ENCODE data around the gene SLC35F1.
"Not testable (repeated sequence)": the region's sequence is repeated elsewhere in the genome, so short reads cannot be mapped to it uniquely, and the experiment has no call there.

The SLC35F1 gene

DNA sequence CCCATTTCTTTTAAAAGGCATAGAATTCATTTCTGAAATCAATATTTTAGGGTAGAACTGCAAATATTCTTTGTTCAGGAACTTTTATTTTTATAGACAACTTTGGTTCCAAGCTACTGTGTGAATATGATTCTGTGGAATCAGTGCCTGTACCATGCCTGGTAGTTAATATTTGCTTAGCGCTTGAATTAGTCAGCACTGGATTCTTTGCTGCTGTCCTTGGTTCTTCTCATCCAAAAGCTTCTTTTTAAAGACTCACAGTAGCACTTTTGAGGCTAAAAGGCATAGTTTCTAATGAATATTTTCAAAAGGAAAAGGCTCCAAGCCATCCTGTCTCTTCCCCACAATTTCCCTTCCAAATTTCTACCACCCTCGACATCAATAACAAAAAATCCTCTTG is 109.5 kb downstream of the SLC35F1 start:
- DNase-seq = no peak

DNA sequence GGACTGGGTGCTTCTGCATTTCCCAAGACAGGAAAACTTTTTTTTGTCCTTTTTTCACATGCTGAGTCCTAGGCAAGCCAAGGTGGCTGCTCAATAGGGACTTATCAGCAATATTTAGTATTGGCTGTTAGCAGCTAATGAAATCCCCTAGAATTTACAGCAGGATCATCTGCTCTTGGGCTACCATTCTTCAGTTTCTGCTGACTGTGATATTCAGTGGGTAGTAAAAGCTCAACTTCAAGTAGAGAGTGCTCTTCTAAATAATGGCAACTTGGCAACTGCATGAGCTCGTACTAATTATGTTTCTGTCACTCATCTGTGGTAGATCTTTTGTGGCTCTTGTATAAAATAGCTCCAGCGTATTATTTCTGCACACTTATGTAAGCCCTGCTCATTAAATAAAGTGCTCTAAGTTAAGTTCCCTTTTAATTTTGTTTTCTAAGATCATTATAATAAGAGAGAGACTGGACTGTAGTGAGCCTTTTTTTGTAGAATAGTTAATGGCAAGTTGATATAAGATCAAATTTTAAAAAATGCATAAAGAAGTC is 110.3 kb downstream of the SLC35F1 start:
- no peak for DNase-seq

DNA sequence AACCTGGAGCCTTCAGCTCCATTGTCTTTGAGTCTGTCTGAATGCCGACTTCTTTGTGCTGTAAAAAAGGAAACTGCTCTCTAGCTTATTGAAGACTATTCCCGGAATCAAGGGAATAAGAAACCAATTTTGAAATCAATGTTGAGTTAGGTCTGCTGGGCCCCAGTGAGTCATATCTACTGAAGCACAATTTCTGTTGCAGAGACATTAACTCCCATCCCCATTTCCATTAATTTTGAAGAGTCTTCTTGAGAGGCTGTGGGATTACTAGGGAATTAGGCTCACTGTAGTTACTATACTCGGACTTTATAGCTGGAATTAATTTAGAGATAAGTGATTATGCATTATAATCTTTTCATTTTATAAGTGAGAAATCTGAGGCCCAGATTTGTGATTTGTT is 116.7 kb downstream of the SLC35F1 start:
- DNase-seq = no peak

DNA sequence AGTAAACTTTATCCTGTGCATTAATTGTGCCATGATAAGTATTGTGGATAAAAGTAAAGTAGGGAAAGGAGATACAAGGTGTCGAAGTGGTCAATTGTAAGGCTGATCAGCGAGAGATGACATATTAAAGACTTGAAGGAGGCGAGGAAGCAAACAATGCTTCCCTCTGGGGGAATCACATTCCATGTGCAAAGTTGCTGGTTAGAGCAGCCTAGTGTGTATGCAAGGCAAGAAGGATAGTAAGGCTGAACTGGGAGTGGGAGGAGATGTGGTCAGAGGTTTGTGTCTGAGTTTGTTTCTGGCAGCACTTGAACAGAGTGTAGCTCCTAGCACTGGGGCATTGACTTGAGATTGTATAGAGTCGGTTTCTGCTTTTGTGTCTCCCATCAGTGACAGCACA is 122.9 kb downstream of the SLC35F1 start:
- no peak for DNase-seq

DNA sequence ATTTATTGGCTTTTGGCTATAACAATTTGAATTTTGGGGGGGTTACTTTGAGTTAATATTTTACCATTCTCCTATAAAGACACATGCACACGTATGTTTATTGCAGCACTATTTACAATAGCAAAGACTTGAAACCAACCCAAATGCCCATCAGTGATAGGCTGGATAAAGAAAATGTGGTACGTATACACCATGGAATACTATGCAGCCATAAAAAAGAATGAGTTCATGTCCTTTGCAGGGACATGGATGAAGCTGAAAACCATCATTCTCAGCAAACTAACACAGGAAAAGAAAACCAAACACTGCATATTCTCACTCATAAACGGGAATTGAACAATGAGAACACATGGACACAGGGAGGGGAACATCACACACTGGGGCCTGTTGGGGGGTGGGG is 130.4 kb downstream of the SLC35F1 start:
- DNase-seq = not testable (repeated sequence)

DNA sequence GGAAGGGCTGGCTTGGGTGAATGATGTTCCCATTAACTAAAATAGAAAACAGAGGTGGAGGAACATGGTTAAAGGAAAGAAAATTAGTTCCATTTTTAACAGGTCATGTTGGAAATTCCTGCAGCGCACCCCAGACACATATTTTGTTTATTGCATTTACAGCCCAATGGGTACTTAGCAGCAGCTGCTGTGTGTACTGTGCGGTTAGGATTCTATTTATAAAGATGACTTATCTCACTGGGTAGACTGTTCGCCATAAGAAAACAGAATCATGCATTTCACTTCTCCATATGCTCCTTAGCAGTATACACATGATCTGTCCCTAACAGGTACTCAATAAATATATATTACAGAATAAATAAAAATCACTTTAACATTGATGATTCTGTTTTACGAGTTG is 135.8 kb downstream of the SLC35F1 start:
- no peak for DNase-seq

DNA sequence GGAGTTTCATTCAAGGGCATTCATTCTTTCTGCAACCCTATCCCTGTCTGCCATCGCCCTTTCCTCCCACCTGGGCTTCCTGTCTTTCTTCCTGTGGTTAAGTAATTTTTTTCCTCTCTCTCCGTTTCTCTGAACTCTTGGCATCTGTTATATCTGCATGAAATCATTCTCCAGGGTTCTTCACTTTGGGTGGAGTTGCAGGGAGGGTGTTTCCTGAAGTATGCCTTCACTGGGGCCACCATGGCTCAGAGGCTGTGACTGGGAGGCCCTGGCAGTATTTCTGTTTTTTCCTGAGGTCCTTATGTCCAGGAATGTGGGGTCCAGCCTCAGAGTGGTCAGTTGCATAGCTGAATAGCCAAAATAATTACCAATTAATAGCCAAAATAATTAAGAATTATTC is 137.2 kb downstream of the SLC35F1 start:
- DNase-seq = no peak

DNA sequence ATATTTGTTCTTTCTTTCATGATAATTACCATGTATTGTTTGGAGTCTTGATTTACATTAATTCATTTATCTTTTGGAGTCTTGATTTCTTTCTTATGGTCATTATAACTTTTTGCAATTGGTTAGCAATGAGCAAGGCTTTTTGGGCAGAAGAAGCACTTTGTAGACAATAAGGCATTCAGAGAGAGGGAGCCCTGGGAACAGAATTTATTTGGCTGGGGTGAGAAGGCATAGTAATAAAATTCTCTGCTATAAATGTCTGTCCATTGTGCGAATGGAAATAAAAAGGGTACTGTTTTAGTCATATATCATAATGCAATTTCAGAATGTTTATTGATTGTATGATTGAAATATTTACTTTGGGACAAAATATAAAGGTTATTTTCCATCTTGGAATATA is 147.0 kb downstream of the SLC35F1 start:
- DNase-seq = no peak

DNA sequence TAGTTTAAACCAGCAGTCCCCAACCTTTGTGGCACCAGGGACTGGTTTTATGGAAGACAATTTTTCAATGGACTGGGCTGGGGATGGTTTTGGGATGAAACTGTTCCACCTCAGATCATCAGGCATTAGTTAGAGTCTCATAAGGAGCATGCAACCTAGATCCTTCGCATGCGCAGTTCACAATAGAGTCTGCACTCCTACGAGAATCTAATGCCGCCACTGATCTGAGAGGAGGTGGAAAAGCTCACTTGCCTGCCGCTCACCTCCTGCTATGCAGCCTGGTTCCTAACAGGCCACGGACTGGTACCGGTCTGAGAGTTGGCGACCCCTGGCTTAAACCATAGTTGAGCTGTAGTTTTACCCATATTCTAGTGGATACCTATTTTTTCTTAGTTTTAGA is 154.6 kb downstream of the SLC35F1 start:
- DNase-seq = no peak

DNA sequence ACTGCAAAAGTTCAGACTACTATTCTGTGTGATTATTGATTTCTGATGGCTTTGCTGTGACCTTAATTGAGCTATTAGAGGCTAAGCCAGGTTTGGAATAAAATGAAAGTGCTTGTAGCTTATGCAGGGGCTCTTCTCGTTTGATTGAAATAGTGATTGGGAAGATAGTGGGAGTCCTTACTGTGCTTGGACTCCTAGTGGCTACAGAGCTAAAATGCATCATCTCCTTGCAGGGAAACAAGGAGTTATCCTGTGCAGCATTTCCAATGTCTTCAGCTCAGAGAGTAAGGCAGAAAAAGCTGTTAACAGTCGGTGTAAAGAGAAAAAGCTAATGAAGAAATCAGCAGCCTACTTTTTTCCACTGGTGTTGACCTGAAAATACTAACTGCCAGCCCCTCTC is 173.5 kb downstream of the SLC35F1 start:
- DNase-seq = no peak

DNA sequence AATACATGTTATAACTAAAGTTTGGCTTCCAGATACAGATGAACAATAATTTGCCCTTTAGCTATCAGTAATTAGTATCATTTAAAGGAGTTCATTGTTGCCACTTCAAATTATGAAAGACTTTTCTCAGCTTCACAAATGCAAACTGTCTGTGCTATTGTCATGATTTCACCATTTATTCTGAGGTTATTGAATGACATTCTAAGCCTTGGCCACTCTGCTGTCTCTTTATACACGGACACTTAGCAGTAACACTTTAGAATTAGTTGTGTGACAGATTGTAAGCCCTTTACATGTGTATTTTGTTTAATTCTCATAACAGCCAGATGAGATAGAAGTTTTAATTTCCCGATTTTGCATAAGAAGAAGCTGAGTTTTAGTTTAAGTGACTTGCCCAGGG is 176.6 kb downstream of the SLC35F1 start:
- DNase-seq = no peak

DNA sequence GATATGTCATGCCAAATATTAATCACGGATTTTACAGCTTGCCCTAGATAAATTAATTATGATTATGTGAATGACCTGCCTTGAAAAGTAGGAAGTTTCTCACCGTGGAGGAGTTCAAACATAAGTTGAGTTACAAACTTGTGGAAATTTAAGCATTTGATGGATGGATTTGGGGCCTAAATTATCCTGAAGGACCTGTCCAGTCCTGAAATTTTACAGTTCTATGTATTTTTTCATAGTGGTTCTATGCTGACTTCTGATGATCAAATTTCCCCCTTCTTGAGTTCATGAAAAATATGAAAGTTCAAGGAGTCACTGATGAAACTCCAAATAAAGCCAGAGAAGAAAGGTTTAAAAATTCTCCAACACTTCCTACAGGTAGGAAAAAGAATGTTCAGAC is 178.6 kb downstream of the SLC35F1 start:
- DNase-seq = no peak

DNA sequence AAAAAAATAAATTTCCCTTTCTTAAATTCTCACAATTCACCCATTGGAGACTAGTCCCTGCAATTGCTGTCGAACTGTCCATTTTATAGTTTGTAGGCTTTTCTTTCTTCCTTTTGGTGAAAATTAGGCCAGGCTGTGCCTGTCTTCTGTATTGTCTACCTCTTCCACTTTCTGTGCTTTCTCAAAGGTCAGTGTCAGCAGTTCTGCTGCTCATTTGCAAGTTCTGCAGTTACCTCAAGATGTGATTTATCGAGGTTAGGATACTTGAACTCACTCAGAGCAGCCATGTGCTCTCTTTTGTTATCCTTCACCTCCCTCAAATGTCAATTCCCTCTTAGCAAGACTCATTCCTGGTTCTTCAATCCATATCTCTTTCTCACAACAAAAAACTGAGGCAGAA is 179.1 kb downstream of the SLC35F1 start:
- DNase-seq = no peak

DNA sequence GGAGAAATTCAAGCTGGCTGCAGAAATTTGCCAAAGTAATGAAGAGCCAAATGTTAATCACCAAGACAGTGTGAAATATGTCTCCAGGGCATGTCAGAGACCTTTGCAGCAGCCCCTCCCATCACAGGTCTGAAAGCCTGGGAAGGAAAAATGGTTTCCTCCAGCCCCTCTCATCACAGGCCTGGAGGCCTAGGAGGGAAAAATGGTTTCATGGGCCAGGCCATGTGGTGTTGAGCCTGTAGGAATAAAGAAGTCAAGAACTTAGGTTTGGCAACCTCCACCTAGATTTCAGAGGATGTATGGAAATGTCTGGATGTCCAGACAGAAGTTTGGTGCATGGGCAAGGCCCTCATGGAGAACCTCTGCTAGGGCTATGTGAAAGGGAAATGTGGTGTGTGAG is 185.0 kb downstream of the SLC35F1 start:
- no peak for DNase-seq

DNA sequence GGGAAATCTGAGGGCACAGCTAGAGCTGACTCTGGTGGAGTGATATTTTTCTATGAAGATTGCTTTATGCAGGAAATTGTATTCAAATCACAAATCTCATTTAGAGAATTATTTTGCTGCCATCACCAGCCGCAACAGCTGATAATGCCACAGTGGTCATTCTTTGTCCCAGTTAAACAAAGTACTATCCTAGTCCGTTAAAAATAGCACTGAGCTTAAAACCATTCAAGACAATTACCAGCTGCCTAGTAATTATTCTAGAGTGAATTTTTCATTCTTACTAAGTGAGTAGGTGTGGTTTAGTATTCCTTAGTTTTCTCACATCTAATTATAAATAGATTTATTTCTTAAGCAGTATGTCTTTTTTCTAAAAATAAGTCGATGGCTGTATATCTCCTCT is 190.5 kb downstream of the SLC35F1 start:
- no peak for DNase-seq

DNA sequence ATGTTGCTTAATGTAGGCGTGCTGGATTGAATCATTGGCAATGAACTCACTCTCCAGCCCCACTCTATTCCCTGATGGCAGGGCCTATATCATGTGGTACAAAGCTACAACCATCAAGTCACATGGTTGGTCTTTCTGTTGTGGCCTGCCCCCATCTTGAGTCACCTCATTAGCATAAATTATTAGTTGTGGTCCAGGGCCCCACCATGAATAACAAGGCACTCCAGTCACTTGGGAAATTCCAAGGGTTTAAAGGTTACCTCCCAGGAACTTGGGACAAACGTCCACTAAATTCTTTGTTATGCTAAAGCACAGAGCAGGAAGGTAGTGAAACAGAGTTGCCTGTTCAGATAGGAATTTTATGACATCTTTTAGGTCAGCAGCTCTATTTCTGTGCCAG is 193.7 kb downstream of the SLC35F1 start:
- no peak for DNase-seq

DNA sequence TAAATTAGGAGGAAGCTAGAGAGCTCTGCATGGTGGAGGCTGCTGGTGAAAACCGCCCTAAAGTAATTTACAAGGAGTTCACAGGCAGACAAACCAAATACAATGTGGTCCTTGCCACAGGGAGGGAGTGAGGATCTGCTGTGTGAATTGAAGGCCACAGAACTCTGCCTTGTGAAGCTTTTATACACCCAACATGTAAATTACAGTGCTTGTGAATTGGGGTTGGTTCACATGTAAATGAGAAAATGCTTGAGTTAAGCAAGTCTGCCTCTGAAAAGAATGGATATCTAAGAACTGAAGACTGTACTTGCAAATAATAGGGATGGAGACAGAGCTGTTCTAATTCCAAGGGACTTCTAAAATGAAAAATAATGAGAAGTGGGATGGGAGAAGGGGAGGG is 194.2 kb downstream of the SLC35F1 start:
- no peak for DNase-seq

DNA sequence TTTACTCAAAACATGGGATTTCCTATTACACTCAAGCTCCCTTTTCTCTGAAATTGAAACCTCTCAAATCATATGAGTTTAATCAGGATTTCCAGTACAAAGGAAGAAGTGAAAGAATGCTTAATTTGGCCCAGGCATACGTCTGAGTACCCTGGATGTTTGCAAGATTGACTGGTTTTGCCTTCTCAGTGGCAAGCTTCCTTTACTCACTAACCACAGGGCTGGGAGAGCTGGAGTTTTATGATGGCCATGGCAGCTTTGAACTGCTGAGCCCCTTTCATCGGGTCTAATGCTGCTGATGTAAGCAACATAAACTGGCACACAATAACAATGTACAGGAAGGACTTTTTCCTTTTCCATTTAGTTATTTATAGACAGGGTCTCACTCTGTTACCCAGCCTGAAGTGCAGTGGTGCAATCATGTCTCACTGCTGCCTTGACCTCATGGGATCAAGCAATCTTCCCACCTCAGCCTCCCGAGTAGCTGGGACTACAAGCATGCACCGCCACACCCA is 194.8 kb downstream of the SLC35F1 start:
- DNase-seq = no peak

DNA sequence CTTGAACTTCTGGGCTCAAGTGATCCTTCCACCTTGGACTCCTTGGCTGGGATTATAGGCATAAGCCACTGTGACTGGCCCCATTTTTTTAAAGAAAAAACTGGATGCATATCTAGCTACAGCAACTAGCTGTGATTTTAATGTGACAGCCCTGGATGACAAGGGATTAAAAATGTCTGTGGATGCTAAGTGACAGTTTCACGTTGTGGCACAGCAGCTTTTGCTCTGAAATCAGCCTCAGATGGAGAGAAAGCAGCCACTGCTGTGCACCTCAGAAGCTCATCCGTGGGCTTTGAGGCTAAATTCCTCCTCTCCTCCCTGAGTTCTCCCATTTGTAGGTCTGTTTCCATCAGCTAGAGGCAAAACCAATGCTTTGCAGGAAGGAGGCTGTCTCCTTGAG is 195.3 kb downstream of the SLC35F1 start:
- no peak for DNase-seq

DNA sequence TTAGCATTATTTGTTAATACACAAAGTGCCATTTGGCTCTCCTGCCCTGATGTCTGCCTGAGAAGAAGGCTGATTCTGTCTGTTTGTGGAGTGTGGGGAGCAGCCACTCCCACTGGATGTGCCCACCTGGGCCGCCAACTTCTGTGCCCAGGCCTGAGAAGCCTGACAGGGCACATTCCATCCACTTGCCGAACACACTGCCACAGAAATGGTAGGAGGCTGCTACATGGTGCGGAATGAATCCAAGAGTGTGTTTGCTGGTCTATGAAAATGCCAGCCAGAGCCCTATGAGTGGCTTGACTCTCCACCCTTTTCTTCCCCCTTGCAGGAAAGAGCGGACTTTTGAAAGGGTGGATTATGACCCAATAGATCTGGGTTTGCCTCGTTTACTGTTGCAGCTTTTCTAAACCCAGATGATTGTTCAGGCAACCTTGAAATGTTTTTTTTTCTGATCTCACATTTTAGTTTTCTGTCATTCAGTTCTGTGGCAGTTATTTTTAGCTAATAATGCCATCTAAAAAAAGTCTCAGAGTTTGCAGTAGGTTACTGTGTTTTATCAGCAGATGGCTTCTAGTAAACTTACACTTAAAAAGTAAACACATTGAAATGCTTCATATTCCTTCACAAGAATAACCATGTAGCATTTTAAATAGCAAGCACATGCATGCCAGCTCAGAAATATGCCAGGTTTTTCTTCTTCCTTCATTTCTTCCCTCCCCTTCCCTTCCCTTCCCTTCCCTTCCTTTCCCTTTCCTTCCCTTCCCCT is 196.5 kb downstream of the SLC35F1 start:
- no peak for DNase-seq

DNA sequence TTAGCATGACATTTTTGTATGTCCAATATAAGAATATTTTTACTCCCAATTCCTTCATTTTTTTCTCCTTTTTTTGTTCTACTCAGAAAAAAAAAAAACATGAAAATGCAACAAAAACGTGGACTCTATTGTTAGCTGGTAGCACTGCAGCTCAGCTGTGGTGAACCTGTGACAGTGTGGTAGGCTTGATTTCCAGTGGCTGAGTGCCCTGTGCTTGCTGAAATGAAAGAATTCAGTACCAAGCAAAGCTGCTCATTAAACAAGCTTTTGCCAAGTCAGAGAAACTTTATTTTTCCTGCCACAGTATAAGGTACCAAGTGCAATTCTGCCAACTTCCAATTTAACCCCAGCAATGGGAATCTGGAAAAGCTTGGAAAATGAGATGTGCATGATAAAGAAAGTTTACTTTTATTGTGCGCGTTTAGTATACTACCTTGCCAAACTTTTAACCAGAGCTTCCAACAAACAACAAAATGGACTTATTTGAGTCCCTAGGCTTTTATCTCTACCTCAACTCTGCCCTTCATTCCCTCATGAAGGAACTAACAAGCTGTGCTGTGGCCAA is 215.2 kb downstream of the SLC35F1 start:
- DNase-seq = no peak

DNA sequence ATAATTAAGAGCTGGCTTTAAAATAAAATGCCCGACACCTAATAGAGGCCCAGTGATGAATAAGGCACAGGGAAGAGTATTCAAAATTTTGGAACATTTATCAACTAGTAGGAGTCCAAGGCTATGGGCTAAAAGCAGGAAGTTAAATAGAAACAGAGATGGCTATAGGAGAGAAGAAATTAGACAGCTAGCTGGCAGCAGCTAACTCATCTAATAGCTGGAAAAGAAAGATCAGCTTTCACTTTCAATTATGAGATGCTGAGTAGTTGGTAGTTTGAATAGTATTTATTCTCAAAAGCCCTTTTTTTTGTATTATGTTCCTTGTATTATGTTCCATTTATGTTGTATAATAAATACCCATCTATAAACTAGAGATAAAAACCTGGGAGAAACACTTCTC is 215.7 kb downstream of the SLC35F1 start:
- DNase-seq = no peak

DNA sequence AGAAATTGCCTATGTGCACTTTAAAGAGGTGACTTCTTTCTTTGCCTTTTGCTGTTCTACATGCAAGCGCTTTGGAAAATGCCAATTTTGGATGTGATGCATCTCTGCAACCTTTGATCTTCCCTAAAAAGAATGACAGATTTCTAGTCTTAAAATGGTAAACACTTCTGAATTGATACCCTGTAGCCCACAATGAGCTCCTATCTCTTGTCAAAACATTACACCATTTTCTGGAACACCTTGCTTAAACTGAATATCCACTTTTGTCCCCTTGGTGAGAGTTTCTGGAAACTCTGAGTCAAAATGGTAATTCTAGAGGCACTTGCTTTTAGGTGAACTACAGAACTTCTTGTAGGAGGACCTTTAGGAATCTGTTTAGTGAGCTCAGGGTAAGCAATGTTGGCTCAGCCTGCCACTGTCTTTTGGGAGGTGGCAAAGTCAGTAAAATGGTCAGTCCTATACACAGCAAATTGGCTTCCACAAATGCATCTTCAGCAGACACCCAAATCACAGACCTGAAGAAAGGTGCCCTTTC is 216.5 kb downstream of the SLC35F1 start:
- DNase-seq = no peak

DNA sequence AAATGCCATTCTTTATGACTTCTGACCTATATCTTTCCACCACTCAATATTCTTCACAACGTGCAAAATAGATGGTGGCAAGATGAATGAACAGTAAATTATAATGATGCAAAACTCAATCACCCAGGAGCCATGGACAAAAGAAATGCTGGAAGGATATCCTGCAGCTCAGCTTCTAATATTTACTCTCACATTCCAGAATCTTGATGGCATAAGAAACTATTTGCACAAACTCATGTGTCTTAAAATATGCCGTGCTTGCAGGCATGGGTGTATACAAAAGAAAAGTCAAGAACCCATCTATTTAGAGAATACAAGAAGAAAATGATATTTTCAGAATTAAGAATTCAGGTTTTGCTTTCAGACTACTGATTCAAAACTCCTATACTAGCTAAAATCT is 217.8 kb downstream of the SLC35F1 start:
- DNase-seq = no peak
